Hepatocyte (in vitro differentiated cells): ENCODE data around the gene SYS1. TPM values are rescaled to one million over a fixed set of nuclear protein-coding genes. Genes with fewer than 3 reads are reported as not detected.

ENCODE experiments used
- DNase-seq: peaks from one replicate; pipeline ENCODE4 v3.0.0-alpha.2; 2016; ENCODE audit warnings: low spot score
- H2AFZ ChIP-seq: fragments of 200-600 bp; sonication (generic); 2 replicates; pipeline ENCODE4 v1.6.0; 2016; ENCODE audit warnings: antibody characterized with exemption, mild to moderate bottlenecking
- H3K27ac ChIP-seq: fragments of 200-600 bp; sonication (generic); 2 replicates; pipeline ENCODE4 v1.5.1; 2016; ENCODE audit warnings: mild to moderate bottlenecking
- H3K27me3 ChIP-seq: fragments of 200-600 bp; sonication (generic); 2 replicates; pipeline ENCODE4 v1.6.1; 2016
- H3K36me3 ChIP-seq: fragments of 200-600 bp; sonication (generic); replicated peaks from 2 replicates; pipeline ENCODE4 v1.5.1; 2016; ENCODE audit warnings: low read depth; ENCODE audit not compliant: insufficient read depth
- H3K4me1 ChIP-seq: fragments of 200-600 bp; sonication (generic); 2 replicates; pipeline ENCODE4 v1.5.1; 2016; ENCODE audit warnings: mild to moderate bottlenecking, moderate library complexity; ENCODE audit not compliant: insufficient read depth
- H3K4me2 ChIP-seq: fragments of 200-600 bp; sonication (generic); 2 replicates; pipeline ENCODE4 v1.6.0; 2016
- H3K4me3 ChIP-seq: fragments of 200-600 bp; sonication (generic); 2 replicates; pipeline ENCODE4 v1.5.1; 2016; ENCODE audit warnings: mild to moderate bottlenecking
- H3K79me2 ChIP-seq: fragments of 200-600 bp; sonication (generic); 2 replicates; pipeline ENCODE4 v1.6.0; 2017; ENCODE audit warnings: mild to moderate bottlenecking
- H3K9me2 ChIP-seq: fragments of 200-600 bp; sonication (generic); replicated peaks from 2 replicates; pipeline ENCODE4 v1.6.0; 2017; ENCODE audit warnings: mild to moderate bottlenecking; ENCODE audit not compliant: insufficient read depth
- H3K9me3 ChIP-seq: fragments of 200-600 bp; sonication (generic); 2 replicates; pipeline ENCODE4 v1.5.1; 2016; ENCODE audit warnings: low read depth, mild to moderate bottlenecking
- H4K20me1 ChIP-seq: fragments of 200-600 bp; sonication (generic); 2 replicates; pipeline ENCODE4 v1.6.0; 2016; ENCODE audit warnings: mild to moderate bottlenecking; ENCODE audit not compliant: insufficient read depth, poor library complexity, severe bottlenecking
- EZH2 ChIP-seq: fragments of 200-600 bp; sonication (generic); IDR thresholded peaks from 2 replicates; pipeline ENCODE4 v1.6.1; 2016; ENCODE audit warnings: antibody characterized with exemption, mild to moderate bottlenecking, borderline replicate concordance
- EZH2phosphoT487 ChIP-seq: fragments of 200-600 bp; sonication (generic); IDR thresholded peaks from one replicate; pipeline ENCODE4 v1.6.1; 2018; ENCODE audit warnings: antibody characterized with exemption, mild to moderate bottlenecking, low read depth, moderate library complexity; ENCODE audit not compliant: unreplicated experiment, severe bottlenecking
- WGBS: methylation state at CpG from one replicate; pipeline ENCODE4 v1.1.6; 2016; ENCODE audit warnings: low lambda C conversion rate; ENCODE audit errors: missing lambda C conversion rate; 5-methylcytosine and 5-hydroxymethylcytosine counted together
- polyA plus RNA-seq: library from polyadenylated mRNA; unstranded; fragments of >200 nt; fragmentation: Nextera tagmentation; extraction: Ambion mirVana; gene quantifications from 2 replicates; pipeline ENCODE4 v1.2.1, GENCODE V29; 2016
- total RNA-seq: library from RNA; depleted of rRNA; stranded (reverse); fragments of >200 nt; gene quantifications from 2 replicates; pipeline ENCODE4 v1.2.3, GENCODE V29; 2014
- TF ChIP-seq, protein P1 (sequence below): fragments of 200-600 bp; sonication (generic); IDR thresholded peaks from 2 replicates; pipeline ENCODE4 v1.5.1; 2016; ENCODE audit warnings: antibody characterized with exemption, mild to moderate bottlenecking; ENCODE audit not compliant: poor library complexity

SYS1 gene
- total and polyA plus RNA-seq, 2 experiments from 2014 or later: 35.8 to 42.0 TPM

DNA sequence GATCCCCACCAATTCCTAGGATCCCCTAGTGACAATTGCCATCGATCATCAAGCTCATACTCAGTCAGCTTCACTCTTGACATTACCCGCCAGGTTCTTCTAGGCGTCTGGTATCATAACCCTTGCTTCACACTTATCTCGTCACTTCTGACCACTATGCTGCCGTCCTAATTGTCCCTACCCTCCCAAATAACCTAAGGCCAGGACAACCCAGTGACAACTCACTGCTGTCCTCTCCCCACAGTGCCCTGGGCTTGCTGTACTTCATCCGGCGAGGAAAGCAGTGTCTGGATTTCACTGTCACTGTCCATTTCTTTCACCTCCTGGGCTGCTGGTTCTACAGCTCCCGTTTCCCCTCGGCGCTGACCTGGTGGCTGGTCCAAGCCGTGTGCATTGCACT is 3.7 kb downstream of the SYS1 start:
- Histone ChIP-seq H3K4me1 (peaks cover 11% of the 10 kb centered on the region), H3K27ac (no peak overlapping the region), H3K79me2 (peaks cover 25% of the 10 kb centered on the region), H3K36me3 (no peaks in the 10 kb centered on the region), H3K9me2 (no peaks in the 10 kb centered on the region), H3K27me3 (no peaks in the 10 kb centered on the region), H4K20me1 (no peaks in the 10 kb centered on the region), H3K4me3 (no peak overlapping the region), H3K9me3 (no peaks in the 10 kb centered on the region), H2AFZ (no peak overlapping the region), H3K4me2 (no peak overlapping the region)
- no peak for DNase-seq
- TF ChIP-seq, protein P1, sequence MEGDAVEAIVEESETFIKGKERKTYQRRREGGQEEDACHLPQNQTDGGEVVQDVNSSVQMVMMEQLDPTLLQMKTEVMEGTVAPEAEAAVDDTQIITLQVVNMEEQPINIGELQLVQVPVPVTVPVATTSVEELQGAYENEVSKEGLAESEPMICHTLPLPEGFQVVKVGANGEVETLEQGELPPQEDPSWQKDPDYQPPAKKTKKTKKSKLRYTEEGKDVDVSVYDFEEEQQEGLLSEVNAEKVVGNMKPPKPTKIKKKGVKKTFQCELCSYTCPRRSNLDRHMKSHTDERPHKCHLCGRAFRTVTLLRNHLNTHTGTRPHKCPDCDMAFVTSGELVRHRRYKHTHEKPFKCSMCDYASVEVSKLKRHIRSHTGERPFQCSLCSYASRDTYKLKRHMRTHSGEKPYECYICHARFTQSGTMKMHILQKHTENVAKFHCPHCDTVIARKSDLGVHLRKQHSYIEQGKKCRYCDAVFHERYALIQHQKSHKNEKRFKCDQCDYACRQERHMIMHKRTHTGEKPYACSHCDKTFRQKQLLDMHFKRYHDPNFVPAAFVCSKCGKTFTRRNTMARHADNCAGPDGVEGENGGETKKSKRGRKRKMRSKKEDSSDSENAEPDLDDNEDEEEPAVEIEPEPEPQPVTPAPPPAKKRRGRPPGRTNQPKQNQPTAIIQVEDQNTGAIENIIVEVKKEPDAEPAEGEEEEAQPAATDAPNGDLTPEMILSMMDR: no peak
- TF ChIP-seq EZH2 (no peak), EZH2phosphoT487 (no peak)
- 90% methylated on average over 11 of the region's 11 CpGs for WGBS

- Histone ChIP-seq H3K27me3 (no peaks in the 10 kb centered on the region), H2AFZ (no peak overlapping the region), H4K20me1 (no peaks in the 10 kb centered on the region), H3K9me3 (no peaks in the 10 kb centered on the region), H3K36me3 (no peaks in the 10 kb centered on the region), H3K4me2 (no peak overlapping the region), H3K4me3 (no peak overlapping the region), H3K9me2 (no peaks in the 10 kb centered on the region), H3K4me1 (peaks cover 7% of the 10 kb centered on the region), H3K79me2 (peaks cover 25% of the 10 kb centered on the region), H3K27ac (no peak overlapping the region)
- TF ChIP-seq, protein P1: no peak
- TF ChIP-seq EZH2phosphoT487 (no peak), EZH2 (no peak)
- no peak for DNase-seq
These were observed 4.2 kb downstream of the SYS1 start for GRCh38 chr20:45367126-45367525.

GRCh38 chr20:45368221-45368980 is 5.4 kb downstream of the SYS1 start:
- Histone ChIP-seq H3K36me3 (no peaks in the 10 kb centered on the region), H3K27me3 (no peaks in the 10 kb centered on the region), H3K79me2 (peaks cover 25% of the 10 kb centered on the region), H2AFZ (no peak overlapping the region), H3K27ac (no peak overlapping the region), H3K9me2 (no peaks in the 10 kb centered on the region), H3K4me1 (peaks cover 11% of the 10 kb centered on the region), H3K4me3 (no peak overlapping the region), H4K20me1 (no peaks in the 10 kb centered on the region), H3K4me2 (no peak overlapping the region), H3K9me3 (no peaks in the 10 kb centered on the region)
- TF ChIP-seq EZH2: no peak
- TF ChIP-seq, protein P1: no peak
- no peak for TF ChIP-seq EZH2phosphoT487
- no peak for DNase-seq
- 79% methylated on average over 6 of the region's 6 CpGs for WGBS
